Stimulated activated CD4-positive, alpha-beta T cell treated with anti-CD3 and anti-CD28 coated beads, Interleukin-15, amount 100 ng/mL, for 1 hour (primary cell): ENCODE results near the gene RAMP3.
"Not testable (repeated sequence)": the region's sequence is repeated elsewhere in the genome, so short reads cannot be mapped to it uniquely, and the experiment has no call there.

Experiments used
- DNase-seq, 2 donors: peaks; one replicate each; pipeline ENCODE4 v3.0.0-alpha.2; 2020; ENCODE audit warnings: low read depth in 1 of 2, low spot score in 1 of 2

Gene RAMP3

DNA sequence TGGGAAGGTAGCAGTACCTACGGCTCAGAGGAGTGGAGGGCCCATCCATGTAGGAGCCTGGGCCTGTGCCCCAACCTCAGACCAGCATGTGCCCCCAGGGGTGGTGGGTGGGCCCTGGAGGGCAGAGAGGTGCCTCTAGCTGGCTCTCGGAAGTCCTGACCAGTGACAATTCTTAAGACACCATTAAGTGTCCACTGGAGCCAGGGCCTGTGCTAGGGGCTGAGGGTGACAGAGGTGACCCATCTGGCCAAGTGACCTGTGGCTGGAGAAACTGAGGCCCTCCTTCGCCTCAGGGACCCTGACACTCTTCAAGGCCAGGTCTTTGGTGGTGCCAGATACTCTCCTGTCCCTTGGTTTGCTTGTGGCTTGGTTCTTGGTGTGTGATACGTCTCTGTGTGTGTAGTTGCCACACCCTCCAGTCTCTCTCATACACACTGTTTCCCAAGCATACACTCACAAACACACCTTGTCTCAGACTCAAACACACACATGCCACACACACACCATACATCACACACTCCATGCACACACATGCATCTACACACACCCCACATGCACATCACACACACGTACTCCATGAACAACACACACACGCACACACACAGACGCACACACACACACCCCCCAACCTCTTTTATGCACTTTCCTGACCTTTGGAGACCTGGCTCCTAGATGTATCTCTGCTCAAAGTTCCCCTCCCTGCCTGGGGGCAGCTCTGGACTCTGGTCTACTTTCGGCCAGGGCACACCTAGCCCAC lies 897 bp upstream of the RAMP3 start:
- no peak for DNase-seq

GRCh38 chr7:45157286-45157652 lies 322 bp upstream of the RAMP3 start:
- DNase-seq = no peak

DNA sequence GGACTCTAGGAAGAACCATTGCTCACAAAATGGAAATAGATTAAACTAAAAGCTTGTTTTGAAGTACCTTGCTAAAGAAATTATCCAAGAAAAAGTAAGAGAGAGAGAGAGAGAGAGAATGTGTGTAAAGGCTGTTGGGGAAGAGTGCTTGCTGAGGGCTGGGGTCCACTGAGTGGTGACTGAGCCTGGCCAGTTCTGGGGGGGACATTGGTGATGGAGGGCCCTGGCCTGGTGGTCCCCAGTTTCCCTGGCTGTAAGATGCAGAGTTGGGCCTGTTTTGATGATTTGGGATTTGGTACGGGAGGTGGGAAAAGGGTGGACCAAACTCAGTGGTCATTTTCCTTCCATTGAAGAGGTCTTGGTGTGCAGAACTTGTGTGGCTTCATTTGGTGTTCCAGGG lies 880 bp downstream of the RAMP3 start:
- no peak for DNase-seq

GRCh38 chr7:45159296-45159695 lies 1.7 kb downstream of the RAMP3 start:
- DNase-seq = no peak

GRCh38 chr7:45160417-45160881 lies 2.9 kb downstream of the RAMP3 start:
- DNase-seq = no peak

DNA sequence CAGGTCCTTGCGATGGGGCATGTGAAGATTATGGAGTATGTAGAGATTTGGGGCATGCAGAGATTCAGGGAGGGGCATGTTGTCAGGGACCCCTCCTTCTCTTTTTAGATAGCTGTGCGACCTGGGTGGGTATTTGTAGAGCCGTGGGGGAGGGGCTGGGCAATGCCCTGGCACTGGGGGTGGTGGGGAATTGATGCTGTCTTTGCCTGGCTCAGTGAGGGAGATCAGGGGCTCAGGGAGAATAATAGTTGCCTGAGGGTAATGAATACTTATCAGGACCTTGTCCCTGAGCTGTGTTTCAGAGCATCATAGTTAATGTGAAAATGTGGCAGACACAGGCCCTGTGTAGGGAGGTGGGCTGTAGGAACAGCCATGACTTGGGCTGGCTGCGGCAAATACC lies 3.5 kb downstream of the RAMP3 start:
- DNase-seq = no peak

- no peak for DNase-seq
Measured at GRCh38 chr7:45161842-45162241, 4.3 kb downstream of the RAMP3 start.

DNA sequence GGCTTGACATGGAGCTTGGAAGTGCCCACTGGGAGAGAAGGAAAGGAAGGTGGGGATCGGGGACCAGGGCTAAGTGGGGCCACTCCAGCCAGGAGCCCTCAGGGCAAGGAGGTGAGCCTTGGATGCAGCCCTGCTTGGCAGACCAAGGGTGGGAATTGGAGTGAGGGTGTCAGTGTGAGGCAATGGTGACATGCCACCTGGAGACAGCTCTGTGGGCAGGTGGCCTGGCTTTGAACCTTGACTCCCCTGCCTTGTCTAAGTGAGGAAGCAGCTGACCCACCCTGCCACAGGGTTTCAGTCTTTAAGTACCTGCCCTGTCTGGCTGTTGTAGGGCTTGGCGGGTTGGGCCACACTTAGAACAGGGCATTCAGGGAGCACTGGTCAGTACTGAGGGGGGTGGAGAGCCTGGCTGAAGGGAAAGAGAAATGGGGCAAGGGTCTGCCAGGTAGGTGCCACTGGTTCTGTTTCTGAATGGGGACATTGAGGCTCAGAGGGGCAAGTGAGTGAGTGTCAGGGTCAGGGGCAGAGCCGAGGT lies 4.8 kb downstream of the RAMP3 start:
- DNase-seq = no peak

DNA sequence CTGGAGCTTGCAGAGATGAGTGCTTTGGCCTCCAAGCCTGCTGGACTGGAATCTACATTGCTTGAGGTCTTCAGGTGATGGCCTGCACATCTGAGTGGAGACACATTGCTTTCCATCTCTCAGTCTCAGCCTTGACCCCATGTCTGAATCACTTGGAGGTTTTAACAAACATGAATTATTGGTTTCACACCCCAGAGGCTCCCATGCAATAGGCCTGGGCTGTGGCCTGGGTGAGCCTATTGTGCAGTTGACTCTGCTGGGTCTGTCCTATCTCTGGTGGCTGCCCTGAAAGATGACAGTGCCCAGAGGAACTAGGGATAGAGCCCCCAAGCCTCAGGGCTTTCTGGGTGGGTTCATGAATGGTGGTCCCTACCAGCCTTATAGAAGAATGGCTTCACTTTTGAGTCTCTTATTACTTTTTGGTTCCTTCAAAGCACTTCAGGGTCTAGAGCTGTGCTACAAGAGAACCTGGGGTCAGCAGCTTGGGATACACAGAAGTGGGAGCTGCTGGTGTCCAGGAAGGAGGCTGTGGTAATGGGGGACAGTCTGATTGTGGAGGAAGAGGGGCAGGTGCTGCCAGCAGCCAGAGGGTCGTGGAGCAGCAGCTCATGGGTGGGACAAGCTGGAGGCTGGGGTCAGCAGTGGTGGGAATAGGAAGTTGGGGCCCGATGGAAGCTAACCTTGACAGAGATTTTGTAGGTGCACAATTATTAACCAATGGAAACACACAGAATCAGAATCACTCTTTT lies 5.5 kb downstream of the RAMP3 start:
- DNase-seq = no peak

DNA sequence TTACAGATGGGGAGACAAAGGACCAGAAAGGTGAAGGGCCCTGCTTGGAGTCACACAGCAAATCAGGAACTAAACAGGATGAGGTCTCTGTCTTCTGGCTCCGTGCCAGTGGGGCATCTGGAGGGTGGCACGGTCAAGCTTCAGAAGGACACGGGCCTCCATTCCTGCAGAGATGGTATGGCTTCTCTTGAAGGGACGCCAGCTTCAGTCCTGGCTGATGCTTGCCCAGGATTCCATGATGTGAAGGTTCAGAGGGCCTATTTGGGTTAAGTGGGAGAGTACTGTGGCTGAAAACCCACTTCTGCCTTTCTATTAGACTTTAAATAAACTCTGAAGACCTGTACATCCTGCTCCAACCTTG lies 6.1 kb downstream of the RAMP3 start:
- no peak for DNase-seq

DNA sequence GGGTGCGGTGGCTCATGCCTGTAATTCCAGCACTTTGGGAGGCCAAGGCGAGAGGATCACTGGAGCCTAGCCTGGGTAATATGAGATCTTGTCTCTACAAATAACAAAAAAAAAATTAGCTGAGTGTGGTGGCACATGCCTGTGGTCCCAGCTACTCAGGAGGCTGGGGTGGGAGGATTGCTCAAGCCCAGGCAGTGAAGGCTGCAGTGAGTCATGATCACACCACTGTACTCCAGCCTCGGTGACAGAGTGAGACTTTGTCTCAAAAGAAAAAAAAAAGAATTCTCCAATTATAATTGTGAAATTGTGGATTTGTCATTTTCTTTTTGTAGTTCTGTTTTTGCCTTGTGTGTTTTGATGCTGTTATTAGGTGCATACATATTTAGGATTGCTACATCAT lies 6.7 kb downstream of the RAMP3 start:
- DNase-seq = not testable (repeated sequence)

- DNase-seq = no peak
Measured at GRCh38 chr7:45165857-45166256, 8.3 kb downstream of the RAMP3 start.

DNA sequence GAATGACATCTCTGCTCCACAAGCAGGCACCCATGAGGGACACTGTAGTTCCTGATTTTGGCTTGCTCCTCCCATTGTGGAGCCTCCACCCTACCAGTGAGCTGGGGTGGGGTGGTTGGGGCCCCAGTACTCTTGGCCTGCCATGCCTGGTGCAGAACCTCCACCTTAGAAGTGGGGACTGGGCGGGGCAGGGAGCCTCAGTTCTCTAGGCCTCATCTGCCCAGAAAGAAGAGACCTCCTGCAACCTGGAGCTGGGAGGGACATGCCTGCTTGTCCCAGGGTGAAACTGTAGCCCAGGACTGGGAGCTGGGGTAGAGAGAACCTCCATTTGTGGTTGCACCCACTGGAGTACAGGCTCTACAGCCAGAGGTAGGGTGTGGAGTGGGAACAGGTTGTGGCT lies 14.4 kb downstream of the RAMP3 start:
- DNase-seq = no peak

DNA sequence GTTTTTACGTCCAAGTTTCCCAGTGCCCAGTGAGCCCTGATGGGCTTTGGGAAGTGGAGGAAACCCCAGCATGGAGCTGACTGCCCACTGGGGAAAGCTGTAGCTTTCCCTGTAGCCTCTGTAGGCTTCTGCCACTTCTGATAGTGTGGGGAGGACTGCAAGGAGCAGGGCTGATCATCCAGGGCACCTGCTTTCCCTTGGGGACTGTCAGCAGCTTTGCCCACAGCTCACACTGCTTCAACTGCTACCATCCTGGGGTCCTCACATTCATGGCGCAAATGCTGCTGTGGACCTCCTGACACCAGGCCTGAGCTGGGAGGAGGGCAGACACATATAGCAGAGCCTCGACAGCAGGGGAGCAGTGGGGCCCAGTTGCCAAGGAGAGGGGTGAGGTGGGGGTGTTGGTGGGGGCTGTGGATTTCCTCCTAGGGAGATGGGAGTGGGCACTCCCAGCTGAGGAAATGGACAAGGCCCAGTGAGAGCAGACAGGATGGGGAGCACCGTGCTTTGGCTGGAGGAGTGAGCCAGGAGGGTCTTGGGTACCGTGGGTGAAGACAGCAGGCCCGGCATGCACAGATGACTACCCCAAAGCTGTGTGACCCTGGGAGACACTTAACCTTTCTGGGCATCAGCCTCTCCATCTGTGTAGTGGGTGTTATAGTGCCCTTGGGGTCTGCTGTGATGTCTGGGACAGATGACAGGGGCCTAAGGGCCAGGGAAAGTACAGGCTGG lies 16.2 kb downstream of the RAMP3 start:
- no peak for DNase-seq

DNA sequence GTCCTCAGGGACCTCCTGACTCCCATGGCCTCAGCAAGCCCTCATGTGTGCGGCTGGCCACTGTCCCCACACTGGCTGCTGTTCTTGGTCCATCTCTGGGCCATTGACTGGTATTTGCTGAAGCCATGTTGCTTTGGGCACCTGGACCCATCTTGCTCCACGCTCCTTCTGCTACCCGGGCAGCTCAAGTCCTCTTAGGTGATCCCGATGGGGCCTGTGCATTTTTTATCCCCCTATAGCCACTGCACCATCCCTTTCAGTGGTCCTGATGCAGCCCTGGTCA lies 16.7 kb downstream of the RAMP3 start:
- no peak for DNase-seq

- no peak for DNase-seq
Measured at GRCh38 chr7:45174966-45175765, 17.6 kb downstream of the RAMP3 start.

GRCh38 chr7:45176091-45176490 lies 18.5 kb downstream of the RAMP3 start:
- no peak for DNase-seq

GRCh38 chr7:45176886-45177731 lies 19.5 kb downstream of the RAMP3 start:
- DNase-seq = no peak

DNA sequence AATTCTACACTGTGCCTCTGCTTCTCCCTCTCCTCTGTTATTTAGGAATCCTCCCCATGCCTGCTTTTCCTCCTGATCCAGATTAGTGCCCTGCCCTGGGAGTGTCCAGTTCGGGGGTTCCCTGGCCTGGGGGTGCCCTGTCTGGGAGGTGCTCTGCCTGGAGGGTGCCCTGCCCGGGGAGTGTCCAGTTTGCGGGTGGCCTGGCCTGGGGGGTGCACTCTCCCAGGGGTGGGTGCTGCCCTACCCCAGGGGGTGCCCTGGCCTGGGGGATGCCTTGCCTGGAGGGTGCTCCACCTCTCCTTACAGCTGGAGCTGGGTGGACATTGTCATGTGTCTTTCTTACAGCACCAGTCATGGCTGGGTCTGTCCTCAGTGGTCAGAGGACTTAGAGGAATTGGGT lies 20.2 kb downstream of the RAMP3 start:
- DNase-seq = no peak
